ENCODE data around the gene AGRN. TPM values are rescaled to one million over a fixed set of nuclear protein-coding genes. Genes with fewer than 3 reads are reported as not detected.
"Not testable (repeated sequence)": the region's sequence is repeated elsewhere in the genome, so short reads cannot be mapped to it uniquely, and the experiment has no call there.

AGRN gene
- total RNA-seq, 1 donor: 7.9 TPM

DNA sequence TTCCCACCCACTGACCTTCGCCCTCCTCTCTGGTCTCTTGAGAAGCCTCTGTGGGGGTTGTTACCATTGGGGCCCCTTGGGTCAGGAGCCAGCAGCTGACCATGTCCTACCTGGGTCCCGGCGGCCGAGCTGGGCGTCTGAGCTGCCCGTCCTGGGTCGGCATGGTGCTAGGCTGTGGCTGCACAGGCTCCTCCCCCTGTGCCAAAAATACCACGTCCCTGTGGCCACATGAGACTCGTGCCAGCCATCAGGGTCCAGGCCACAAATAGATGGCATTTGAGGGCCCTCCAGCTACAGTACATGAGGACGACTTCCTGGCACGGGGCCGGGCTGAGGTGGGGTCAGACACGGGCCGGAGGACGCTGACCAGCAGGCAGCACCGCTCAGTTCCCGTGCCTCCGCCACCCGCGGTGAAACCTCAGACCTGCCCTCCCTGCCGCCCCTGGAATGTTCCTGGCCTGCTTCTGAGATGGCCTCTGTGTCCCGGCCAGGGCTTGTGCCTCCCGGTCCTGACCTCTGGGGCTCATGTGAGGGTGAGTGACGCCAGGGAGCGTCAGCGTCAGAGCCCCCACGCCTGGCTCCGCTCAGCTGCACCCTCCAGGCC lies 37.9 kb upstream of the AGRN start, which contains the start of gene PERM1:
Gene PERM1 (minus strand): TSS at position 139 of the 604 bp plus-strand sequence. CDS start 1,064 bp downstream, outside the sequence.
- H3K4me3 ChIP-seq (ENCODE audit: low read depth, low read length): no peak within 1 kb of the TSS
- no peak for DNase-seq (ENCODE audit: low read depth)
- TF ChIP-seq, protein P1, sequence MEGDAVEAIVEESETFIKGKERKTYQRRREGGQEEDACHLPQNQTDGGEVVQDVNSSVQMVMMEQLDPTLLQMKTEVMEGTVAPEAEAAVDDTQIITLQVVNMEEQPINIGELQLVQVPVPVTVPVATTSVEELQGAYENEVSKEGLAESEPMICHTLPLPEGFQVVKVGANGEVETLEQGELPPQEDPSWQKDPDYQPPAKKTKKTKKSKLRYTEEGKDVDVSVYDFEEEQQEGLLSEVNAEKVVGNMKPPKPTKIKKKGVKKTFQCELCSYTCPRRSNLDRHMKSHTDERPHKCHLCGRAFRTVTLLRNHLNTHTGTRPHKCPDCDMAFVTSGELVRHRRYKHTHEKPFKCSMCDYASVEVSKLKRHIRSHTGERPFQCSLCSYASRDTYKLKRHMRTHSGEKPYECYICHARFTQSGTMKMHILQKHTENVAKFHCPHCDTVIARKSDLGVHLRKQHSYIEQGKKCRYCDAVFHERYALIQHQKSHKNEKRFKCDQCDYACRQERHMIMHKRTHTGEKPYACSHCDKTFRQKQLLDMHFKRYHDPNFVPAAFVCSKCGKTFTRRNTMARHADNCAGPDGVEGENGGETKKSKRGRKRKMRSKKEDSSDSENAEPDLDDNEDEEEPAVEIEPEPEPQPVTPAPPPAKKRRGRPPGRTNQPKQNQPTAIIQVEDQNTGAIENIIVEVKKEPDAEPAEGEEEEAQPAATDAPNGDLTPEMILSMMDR (IDR thresholded peaks at IDR 0.05; ENCODE audit: insufficient read depth, low read length): no peak

DNA sequence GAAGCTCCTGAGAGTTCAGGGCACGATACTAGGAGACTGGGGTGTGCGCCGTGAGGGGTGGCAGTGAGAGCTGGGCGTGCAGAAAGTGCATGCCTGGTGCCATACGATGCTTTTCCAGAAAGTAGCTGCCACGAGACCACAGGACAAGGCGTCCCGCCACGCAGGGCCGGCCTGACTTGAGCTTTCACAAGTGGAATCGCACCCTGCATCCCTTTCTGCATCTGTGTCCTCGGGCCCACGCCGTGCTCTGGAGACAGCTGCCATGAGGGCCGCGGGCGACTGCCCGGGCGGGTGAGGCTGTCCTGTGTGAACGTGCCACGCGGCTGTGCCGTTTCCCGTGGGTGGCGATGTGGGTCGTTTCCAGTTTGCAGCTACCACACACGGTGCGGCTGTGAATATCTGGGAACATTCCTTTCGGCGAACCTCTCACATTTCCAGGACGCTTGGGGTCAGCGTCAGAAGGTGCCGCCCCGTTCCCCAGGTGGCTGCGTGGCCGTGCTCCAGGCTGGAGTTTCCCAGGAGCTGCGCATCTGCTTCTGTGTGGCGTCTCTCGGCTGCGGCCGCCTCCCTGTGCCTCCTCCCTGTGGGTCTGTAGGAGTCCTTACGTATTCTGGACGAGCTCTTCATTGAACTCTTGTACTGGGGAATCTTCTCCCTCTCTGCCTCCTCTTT lies 37.0 kb upstream of the AGRN start:
- DNase-seq (ENCODE audit: low read depth): no peak
- TF ChIP-seq, protein P1 (IDR thresholded peaks at IDR 0.05; ENCODE audit: insufficient read depth, low read length): no peak
- H3K4me3 ChIP-seq (ENCODE audit: low read depth, low read length): no peak overlapping the region

DNA sequence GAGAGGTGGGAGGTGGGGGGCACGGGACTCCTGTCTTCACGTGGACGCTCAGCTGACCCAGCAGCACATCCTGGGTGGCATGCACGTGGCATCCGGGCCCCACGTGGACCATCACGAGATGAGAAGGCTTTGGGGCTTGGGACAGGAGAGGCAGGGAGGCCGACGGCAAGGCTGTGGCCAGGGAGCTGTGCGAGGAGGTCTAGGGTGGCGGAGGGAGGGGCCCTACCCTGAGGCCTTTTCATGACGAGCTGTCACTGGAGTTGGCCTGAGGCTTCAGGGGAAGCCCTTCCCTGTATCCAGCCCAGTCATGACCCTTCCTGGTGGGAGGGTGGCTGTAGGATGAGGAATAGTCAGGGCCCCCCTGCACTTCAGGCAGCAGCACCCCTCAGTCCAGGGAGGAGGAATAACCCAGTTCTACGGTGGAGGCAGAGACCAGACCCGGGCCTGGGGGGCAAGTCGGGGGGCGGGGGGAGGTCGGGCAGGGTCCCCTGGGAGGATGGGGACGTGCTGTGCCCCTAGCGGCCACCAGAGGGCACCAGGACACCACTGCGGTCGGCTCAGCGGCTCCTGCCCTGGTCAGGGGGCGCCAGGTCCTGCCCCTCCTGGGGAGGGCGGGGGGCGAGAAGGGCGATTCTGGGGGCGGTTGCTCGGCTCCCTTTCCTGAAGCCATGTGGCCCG lies 36.0 kb upstream of the AGRN start:
- DNase-seq (ENCODE audit: low read depth): peak; percentile 10
- TF ChIP-seq, protein P1 (IDR thresholded peaks at IDR 0.05; ENCODE audit: insufficient read depth, low read length): peak; percentile 86
- H3K4me3 ChIP-seq (ENCODE audit: low read depth, low read length): peak overlapping the region; percentile 3

DNA sequence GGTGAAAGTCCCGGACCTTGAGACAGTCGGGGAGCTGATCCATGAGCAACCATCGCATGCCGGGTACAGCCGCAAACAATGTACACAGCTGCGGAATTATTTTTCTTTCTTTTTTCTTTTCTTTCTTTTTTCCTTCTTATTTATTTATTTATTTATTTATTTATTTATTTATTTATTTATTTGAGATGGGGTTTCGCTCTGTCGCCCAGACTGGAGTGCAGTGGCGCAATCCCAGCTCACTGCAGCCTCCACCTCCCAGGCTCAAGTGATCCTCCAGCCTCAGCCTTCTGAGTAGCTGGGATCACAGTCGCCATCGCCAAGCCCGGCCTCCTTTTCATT lies 35.5 kb upstream of the AGRN start:
- TF ChIP-seq, protein P1 (IDR thresholded peaks at IDR 0.05; ENCODE audit: insufficient read depth, low read length): no peak
- peak overlapping the region; percentile 3 for H3K4me3 ChIP-seq (ENCODE audit: low read depth, low read length)
- no peak for DNase-seq (ENCODE audit: low read depth)

DNA sequence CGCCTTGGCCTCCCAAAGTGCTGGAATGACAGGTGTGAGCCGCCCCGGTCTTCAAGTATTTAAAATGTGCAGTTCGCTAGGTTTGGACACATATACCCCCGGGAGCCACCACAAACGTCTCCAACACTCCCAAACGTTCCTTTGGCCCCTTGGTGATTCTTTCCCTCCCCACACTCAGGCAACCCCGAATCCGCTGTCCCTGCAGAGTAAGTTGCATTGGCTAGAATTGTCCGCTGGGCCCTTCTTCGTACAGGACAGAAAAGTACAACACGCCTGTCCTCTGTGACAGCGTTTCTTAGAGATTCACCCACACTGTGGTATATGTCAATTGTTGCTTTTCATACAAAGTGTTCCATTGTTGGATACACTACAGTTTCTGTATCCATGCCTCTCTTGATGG lies 34.8 kb upstream of the AGRN start:
- no peak for DNase-seq (ENCODE audit: low read depth)
- H3K4me3 ChIP-seq (ENCODE audit: low read depth, low read length): no peak overlapping the region
- TF ChIP-seq, protein P1 (IDR thresholded peaks at IDR 0.05; ENCODE audit: insufficient read depth, low read length): no peak

DNA sequence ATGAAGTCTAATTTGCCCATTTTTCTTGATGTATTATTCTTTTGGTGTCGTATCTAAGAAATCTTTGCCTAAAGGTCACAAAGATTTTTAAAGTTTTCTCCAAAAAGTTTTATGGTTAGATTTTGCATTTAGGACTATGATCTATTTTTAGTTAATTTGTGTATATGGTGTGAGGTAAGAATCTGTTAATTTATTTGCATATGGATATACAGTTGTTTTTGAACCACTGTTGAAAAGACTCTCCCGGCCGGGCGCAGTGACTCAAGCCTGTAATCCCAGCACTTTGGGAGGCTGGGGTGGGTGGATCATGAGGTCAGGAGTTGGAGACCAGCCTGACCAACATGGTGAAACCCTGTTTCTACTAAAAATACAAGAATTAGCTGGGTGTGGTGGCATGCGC lies 31.9 kb upstream of the AGRN start:
- DNase-seq (ENCODE audit: low read depth); H3K4me3 ChIP-seq (ENCODE audit: low read depth, low read length): not testable (repeated sequence)

DNA sequence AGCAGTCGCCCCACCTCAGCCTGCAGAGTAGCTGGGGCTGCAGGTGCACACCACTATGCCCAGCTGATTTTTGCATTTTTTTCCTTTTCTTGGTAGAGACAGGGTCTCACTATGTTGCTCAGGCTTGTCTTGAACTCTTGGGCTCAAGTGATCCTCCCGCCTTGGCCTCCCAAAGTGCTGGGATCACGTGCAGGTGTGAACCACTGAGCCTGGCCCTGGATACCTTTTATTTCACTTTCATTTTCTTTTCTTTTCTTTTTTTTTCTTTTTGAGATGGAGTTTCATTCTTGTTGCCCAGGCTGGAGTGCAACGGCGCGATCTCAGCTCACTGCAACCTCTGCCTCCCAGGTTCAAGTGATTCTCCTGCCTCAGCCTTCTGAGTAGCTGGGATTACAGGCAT lies 28.6 kb upstream of the AGRN start:
- not testable (repeated sequence) for H3K4me3 ChIP-seq (ENCODE audit: low read depth, low read length); DNase-seq (ENCODE audit: low read depth)

Measured in fibroblast of the aortic adventitia (primary cell).